Esophagus (tissue), 2 donors: ENCODE results near the gene RND2. TPM values are rescaled to one million over a fixed set of nuclear protein-coding genes. Genes with fewer than 3 reads are reported as not detected.

Source experiments
- H3K27ac ChIP-seq, 2 donors: one replicate each; pipeline ENCODE4 v1.5.1; 2013; ENCODE audit warnings: low read depth in 2 of 2, mild to moderate bottlenecking in 2 of 2, inconsistent platforms in 1 of 2, low read length in 1 of 2, moderate library complexity in 1 of 2
- H3K27me3 ChIP-seq, 2 donors: one replicate each; pipeline ENCODE4 v1.6.1; 2013; ENCODE audit warnings: low read length in 2 of 2, control low read depth in 1 of 2, mild to moderate bottlenecking in 1 of 2; ENCODE audit not compliant: insufficient read depth in 2 of 2, control insufficient read depth in 1 of 2
- H3K36me3 ChIP-seq, 2 donors: one replicate each; pipeline ENCODE4 v1.6.1; 2013; ENCODE audit warnings: low read length in 1 of 2; ENCODE audit not compliant: control insufficient read depth in 2 of 2, insufficient read depth in 2 of 2
- H3K4me1 ChIP-seq, 2 donors: one replicate each; pipeline ENCODE4 v1.6.1; 2013; ENCODE audit warnings: low read length in 1 of 2; ENCODE audit not compliant: control insufficient read depth in 2 of 2, insufficient read depth in 2 of 2
- H3K4me3 ChIP-seq, 2 donors: one replicate each; pipeline ENCODE4 v1.5.1; 2013; ENCODE audit warnings: low read length in 2 of 2, mild to moderate bottlenecking in 2 of 2, low read depth in 1 of 2, moderate library complexity in 1 of 2
- H3K9me3 ChIP-seq, 2 donors: one replicate each; pipeline ENCODE4 v1.6.1; 2013; ENCODE audit warnings: mild to moderate bottlenecking in 2 of 2, low read depth in 1 of 2, low read length in 1 of 2, moderate library complexity in 1 of 2; ENCODE audit not compliant: control insufficient read depth in 2 of 2, insufficient read depth in 1 of 2
- WGBS, 2 donors: extraction: QIAGEN DNeasy Blood & Tissue Kit; methylation state at CpG; one replicate each; pipeline ENCODE4 v1.1.7; 2013; 5-methylcytosine and 5-hydroxymethylcytosine counted together
- polyA plus RNA-seq, 2 donors: library from polyadenylated mRNA; stranded (reverse); fragments of 200-250 nt; gene quantifications; one replicate each; pipeline ENCODE4 v1.2.3, GENCODE V29; 2013
- donor health status: healthy with polysubstance abuse.
- donor health status: Bipolar disorder and iron deficiency.

Gene RND2
- polyA plus RNA-seq, 2 donors: 0.53 to 0.54 TPM

GRCh38 chr17:43003542-43004172 lies 21.4 kb upstream of the RND2 start:
- 62 to 74% methylated on average over 5 of the region's 5 CpGs for WGBS, 2 donors
- Histone ChIP-seq H3K9me3 (no peaks in the 10 kb centered on the region), H3K27ac (peak overlapping the region; percentile 11 to 71), H3K4me3 (no peak overlapping the region), H3K4me1 (peaks cover 0 to 4% of the 10 kb centered on the region in 2 donors), H3K27me3 (no peaks in the 10 kb centered on the region), H3K36me3 (peaks cover 9 to 20% of the 10 kb centered on the region in 2 donors)

DNA sequence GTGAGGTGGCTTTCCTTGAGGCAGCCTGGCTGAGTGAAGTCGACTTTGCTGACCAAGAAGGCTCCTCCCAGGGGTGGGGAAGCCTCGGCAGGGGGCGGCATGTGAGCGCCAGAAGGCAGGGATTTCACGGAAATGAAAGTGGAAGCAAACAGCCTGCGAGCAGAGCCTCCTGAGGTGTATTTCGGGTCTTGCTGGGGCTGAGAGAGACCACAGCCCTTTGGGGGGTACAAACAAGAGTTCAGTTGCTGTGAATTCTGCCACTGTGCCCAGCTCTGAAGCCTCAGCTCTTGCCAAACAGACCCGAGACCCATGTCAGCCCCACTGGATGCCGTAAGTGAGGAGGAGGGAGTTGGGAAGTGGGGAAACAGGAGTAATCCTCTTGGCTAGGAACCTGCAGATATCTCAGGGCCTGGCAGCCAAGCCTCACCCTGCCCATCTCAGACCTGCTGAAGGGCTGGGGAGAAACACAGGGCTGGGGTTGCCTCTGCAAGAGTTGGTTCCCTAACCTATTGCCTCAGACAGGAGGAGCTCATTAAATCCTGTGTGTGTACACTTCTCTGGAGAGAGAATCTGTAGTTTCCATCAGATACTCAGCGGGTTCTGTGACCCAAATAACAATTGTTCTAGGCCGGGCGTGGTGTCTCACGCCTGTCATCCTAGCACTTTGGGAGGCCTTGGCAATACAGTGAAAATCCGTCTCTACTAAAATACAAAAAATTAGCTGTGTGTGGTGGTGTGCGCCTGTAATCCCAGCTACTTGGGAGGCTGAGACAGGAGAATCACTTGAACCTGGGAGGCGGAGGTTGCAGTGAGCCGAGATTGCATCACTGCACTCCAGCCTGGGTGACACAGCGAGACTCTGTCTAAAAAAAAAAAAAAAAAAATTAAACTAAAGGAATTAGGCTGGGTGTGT lies 18.1 kb upstream of the RND2 start, which contains the start of gene IFI35:
Gene IFI35 (plus strand): TSS at position 146 of the 913 bp plus-strand sequence. CDS start 164 bp downstream, at position 310.
- Histone ChIP-seq H3K27me3 (no peaks in the 10 kb centered on the region), H3K9me3 (no peaks in the 10 kb centered on the region), H3K4me3 (peak within 1 kb of the TSS; percentile 51 to 56), H3K36me3 (peaks cover 9 to 10% of the 10 kb centered on the region in 2 donors), H3K4me1 (peaks cover 0 to 3% of the 10 kb centered on the region in 2 donors), H3K27ac (peak within 1 kb of the TSS; percentile 91 to 94)
- WGBS, 2 donors: 22 to 25% methylated on average over 18 of the region's 18 CpGs

DNA sequence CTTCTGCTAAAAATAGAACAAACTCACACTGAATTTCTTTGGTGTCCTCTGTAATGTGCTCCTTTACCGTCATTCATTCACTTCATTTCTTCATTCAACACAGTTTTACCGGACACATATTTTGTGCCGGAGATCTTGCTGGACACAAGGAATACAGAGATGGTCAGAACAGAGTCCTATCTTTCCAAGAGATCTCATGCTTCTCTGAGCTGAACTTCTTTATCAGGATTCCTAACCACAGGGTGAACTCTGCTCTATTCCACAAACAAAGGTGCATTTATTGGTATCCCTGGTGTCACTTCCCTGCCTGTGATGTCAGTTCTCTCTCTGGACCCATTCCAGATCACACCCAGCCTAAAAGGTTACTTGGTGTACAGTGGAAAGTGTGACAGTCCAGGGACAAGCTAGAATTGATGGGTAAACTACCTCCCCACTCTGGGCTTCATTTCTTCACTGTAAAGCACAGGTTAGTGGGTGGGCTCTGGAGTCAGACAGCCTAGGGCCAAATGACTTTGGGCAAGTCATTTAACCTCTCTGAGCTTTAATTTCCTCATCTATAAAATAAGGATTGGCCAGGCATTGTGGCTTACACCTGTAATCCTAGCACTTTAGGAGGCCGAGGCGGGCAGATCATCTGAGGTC lies 14.2 kb upstream of the RND2 start:
- no peak overlapping the region for H3K4me3 ChIP-seq
- H3K27ac ChIP-seq: no peak overlapping the region
- no peaks in the 10 kb centered on the region for H3K27me3 ChIP-seq
- H3K9me3 ChIP-seq: no peaks in the 10 kb centered on the region
- peaks cover 0 to 19% of the 10 kb centered on the region in 2 donors for H3K36me3 ChIP-seq
- H3K4me1 ChIP-seq: peaks cover 0 to 3% of the 10 kb centered on the region in 2 donors
- 78 to 90% methylated on average over 5 of the region's 5 CpGs for WGBS, 2 donors

GRCh38 chr17:43011728-43012472 lies 13.1 kb upstream of the RND2 start:
- WGBS, 2 donors: 69 to 75% methylated on average over 15 of the region's 15 CpGs
- H3K4me1 ChIP-seq: peaks cover 0 to 3% of the 10 kb centered on the region in 2 donors
- peaks cover 0 to 27% of the 10 kb centered on the region in 2 donors for H3K36me3 ChIP-seq
- H3K9me3 ChIP-seq: no peaks in the 10 kb centered on the region
- no peaks in the 10 kb centered on the region for H3K27me3 ChIP-seq
- H3K27ac ChIP-seq: no peak overlapping the region
- H3K4me3 ChIP-seq: no peak overlapping the region

DNA sequence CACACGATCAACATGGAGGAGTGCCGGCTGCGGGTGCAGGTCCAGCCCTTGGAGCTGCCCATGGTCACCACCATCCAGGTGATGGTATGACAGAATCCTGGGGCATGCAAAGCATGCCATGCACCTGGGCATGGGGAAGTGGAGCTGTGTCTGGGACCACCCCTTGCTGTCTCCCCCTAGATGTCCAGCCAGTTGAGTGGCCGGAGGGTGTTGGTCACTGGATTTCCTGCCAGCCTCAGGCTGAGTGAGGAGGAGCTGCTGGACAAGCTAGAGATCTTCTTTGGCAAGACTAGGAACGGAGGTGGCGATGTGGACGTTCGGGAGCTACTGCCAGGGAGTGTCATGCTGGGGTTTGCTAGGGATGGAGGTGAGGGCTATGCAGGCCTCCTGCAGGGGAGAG lies 11.7 kb upstream of the RND2 start:
- WGBS, 2 donors: 84 to 92% methylated on average over 8 of the region's 8 CpGs
- no peak overlapping the region for H3K4me3 ChIP-seq
- no peaks in the 10 kb centered on the region for H3K27me3 ChIP-seq
- no peaks in the 10 kb centered on the region for H3K9me3 ChIP-seq
- peaks cover 0 to 7% of the 10 kb centered on the region in 2 donors for H3K4me1 ChIP-seq
- H3K27ac ChIP-seq: no peak overlapping the region
- peaks cover 0 to 34% of the 10 kb centered on the region in 2 donors for H3K36me3 ChIP-seq

DNA sequence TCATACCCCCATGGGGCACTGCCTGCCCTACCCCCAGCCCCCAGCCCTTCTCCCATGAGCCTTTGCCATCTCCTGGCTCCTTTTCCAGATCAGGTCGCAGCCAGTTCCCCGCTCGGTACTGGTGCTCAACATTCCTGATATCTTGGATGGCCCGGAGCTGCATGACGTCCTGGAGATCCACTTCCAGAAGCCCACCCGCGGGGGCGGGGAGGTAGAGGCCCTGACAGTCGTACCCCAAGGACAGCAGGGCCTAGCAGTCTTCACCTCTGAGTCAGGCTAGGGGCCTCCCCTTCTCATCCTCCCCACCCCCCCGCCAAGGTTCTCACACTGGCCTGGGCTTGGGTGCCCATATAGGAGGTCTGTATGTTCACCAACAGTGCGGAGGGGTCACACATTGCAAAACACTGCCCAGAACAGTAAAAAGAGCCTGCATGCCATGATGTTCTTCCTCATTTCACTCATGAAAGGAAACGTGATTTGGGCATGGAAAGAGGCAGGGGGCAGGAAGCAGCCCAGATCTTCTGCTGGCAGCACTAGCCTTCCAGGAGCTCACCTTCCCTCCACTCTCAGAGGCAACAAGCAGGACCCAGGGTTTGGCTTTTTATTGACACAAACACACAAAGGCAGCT lies 10.9 kb upstream of the RND2 start:
- Histone ChIP-seq H3K27me3 (no peaks in the 10 kb centered on the region), H3K36me3 (peaks cover 0 to 36% of the 10 kb centered on the region in 2 donors), H3K9me3 (no peaks in the 10 kb centered on the region), H3K4me3 (no peak overlapping the region), H3K27ac (peak overlapping the region in 1 of 2 donors; percentile 38), H3K4me1 (peaks cover 0 to 8% of the 10 kb centered on the region in 2 donors)
- WGBS, 2 donors: 78 to 81% methylated on average over 12 of the region's 12 CpGs

GRCh38 chr17:43014649-43015542 lies 10.1 kb upstream of the RND2 start:
- H3K36me3 ChIP-seq: peaks cover 0 to 38% of the 10 kb centered on the region in 2 donors
- no peaks in the 10 kb centered on the region for H3K9me3 ChIP-seq
- no peaks in the 10 kb centered on the region for H3K27me3 ChIP-seq
- peaks cover 2 to 10% of the 10 kb centered on the region in 2 donors for H3K4me1 ChIP-seq
- 69 to 74% methylated on average over 8 of the region's 8 CpGs for WGBS, 2 donors
- peak overlapping the region; percentile 32 to 38 for H3K27ac ChIP-seq
- no peak overlapping the region for H3K4me3 ChIP-seq

DNA sequence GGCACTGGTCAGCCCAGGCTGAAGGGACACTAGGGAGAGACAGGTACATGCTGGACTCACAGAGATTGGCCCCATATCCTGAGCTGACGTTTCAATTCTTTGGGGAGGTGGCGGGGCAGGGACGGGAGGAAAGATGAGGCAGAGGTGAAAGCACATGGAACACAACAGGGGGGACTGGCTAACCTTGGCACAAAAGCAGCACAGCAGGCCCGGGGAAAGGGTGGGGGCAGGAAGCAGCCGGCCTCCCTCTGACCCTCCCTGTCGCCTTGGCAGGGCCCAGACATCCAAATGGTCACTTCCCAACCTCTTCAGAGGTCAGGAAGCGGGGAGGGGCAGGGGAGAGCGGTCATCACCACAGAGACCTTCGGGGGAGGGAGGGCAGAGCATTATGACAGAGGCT lies 9.5 kb upstream of the RND2 start:
- H3K27me3 ChIP-seq: no peaks in the 10 kb centered on the region
- WGBS, 2 donors: 50 to 68% methylated on average over 9 of the region's 9 CpGs
- no peaks in the 10 kb centered on the region for H3K9me3 ChIP-seq
- peak overlapping the region; percentile 32 to 38 for H3K27ac ChIP-seq
- no peak overlapping the region for H3K4me3 ChIP-seq
- H3K36me3 ChIP-seq: peaks cover 0 to 38% of the 10 kb centered on the region in 2 donors
- H3K4me1 ChIP-seq: peaks cover 2 to 12% of the 10 kb centered on the region in 2 donors
